HEK293T (cell line): Measurements from ENCODE around the gene CDHR1.
"Not testable (repeated sequence)": the region's sequence is repeated elsewhere in the genome, so short reads cannot be mapped to it uniquely, and the experiment has no call there.

Experiments
- CTCF ChIA-PET: fragments of 350-600 bp; formaldehyde crosslinking; extraction: SDS; loops from one replicate; lab custom pipeline; 2021; ENCODE audit warnings: antibody characterized with exemption, inconsistent platforms; lab: Yijun Ruan, JAX
- POLR2A ChIA-PET: fragments of 350-600 bp; formaldehyde crosslinking; extraction: SDS; loops from one replicate; lab custom pipeline; 2020; ENCODE audit warnings: antibody characterized with exemption, inconsistent platforms; lab: Yijun Ruan, JAX
- DNase-seq: peaks from one replicate; pipeline ENCODE4 v3.0.0; 2012; ENCODE audit warnings: mixed read lengths; ENCODE audit errors: extremely low spot score
- ARNT ChIP-seq: fragments of 450-650 bp; IDR thresholded peaks from 2 replicates; pipeline ENCODE4 v1.6.1; 2017; ENCODE audit warnings: mild to moderate bottlenecking
- BHLHE40 ChIP-seq: fragments of 450-650 bp; IDR thresholded peaks from 2 replicates; pipeline ENCODE4 v1.6.1; 2016; ENCODE audit warnings: mild to moderate bottlenecking, moderate library complexity, borderline replicate concordance
- CTBP1 ChIP-seq: fragments of 450-650 bp; IDR thresholded peaks from 2 replicates; pipeline ENCODE4 v1.6.1; 2016; ENCODE audit warnings: borderline replicate concordance
- ELF4 ChIP-seq: fragments of 450-650 bp; IDR thresholded peaks from 2 replicates; pipeline ENCODE4 v1.6.1; 2017; ENCODE audit warnings: antibody characterized with exemption
- FOXK2 ChIP-seq: fragments of 450-650 bp; IDR thresholded peaks from 2 replicates; pipeline ENCODE4 v1.6.1; 2016; ENCODE audit warnings: mild to moderate bottlenecking
- FOXM1 ChIP-seq: fragments of 450-650 bp; IDR thresholded peaks from 2 replicates; pipeline ENCODE4 v1.6.1; 2017; ENCODE audit warnings: mild to moderate bottlenecking, borderline replicate concordance
- HDGF ChIP-seq: fragments of 450-650 bp; IDR thresholded peaks from 2 replicates; pipeline ENCODE4 v1.6.1; 2017; ENCODE audit warnings: antibody characterized with exemption, borderline replicate concordance
- L3MBTL2 ChIP-seq: fragments of 450-650 bp; conservative IDR thresholded peaks from 2 replicates; pipeline ENCODE4 v1.6.1; 2016; ENCODE audit warnings: mild to moderate bottlenecking
- LEF1 ChIP-seq: fragments of 450-650 bp; IDR thresholded peaks from 2 replicates; pipeline ENCODE4 v1.6.1; 2017; ENCODE audit warnings: mild to moderate bottlenecking, borderline replicate concordance
- NFRKB ChIP-seq: fragments of 450-650 bp; IDR thresholded peaks from 2 replicates; pipeline ENCODE4 v1.6.1; 2016; ENCODE audit warnings: mild to moderate bottlenecking, moderate library complexity
- PKNOX1 ChIP-seq: fragments of 450-650 bp; IDR thresholded peaks from 2 replicates; pipeline ENCODE4 v1.6.1; 2016
- SP1 ChIP-seq: fragments of 450-650 bp; IDR thresholded peaks from 2 replicates; pipeline ENCODE4 v1.6.1; 2017
- TARDBP ChIP-seq: fragments of 450-650 bp; IDR thresholded peaks from 2 replicates; pipeline ENCODE4 v1.6.1; 2016
- ZNF384 ChIP-seq: fragments of 450-650 bp; IDR thresholded peaks from 2 replicates; pipeline ENCODE4 v1.6.1; 2016

The CDHR1 gene

GRCh38 chr10:84177541-84178141 lies 16.7 kb upstream of the CDHR1 start:
- CTCF ChIA-PET, result interaction anchor here (0.5 kb wide), 1 partner anchor 22 kb away, joined by 3 read pairs; no protein-coding TSS in a partner anchor
- POLR2A ChIA-PET, result no interaction called here
- TF ChIP-seq L3MBTL2 (no peak), HDGF (no peak), PKNOX1 (no peak), NFRKB (no peak), LEF1 (no peak), FOXM1 (no peak), ARNT (no peak)
- DNase-seq, result no peak

- no peak for TF ChIP-seq ARNT
- TF ChIP-seq TARDBP, result peak; percentile 35; the same call in 1 of the 2 replicates
- POLR2A ChIA-PET, result no interaction called here
- CTCF ChIA-PET, result interaction anchor here (0.5 kb wide), 1 partner anchor 22 kb away, joined by 3 read pairs; no protein-coding TSS in a partner anchor
- no peak for DNase-seq
Measured at GRCh38 chr10:84178160-84178609, 16.2 kb upstream of the CDHR1 start.

- POLR2A ChIA-PET, result no interaction called here
- TF ChIP-seq CTBP1, result no peak
- no peak for TF ChIP-seq HDGF
- TF ChIP-seq ARNT, result no peak
- TF ChIP-seq ELF4, result no peak
- TF ChIP-seq FOXM1, result no peak
- TF ChIP-seq BHLHE40, result no peak
- no peak for TF ChIP-seq L3MBTL2
- no peak for TF ChIP-seq PKNOX1
- TF ChIP-seq LEF1, result no peak
- no peak for TF ChIP-seq ZNF384
- no peak for TF ChIP-seq NFRKB
- DNase-seq, result no peak
- CTCF ChIA-PET, result no interaction called here
Measured at GRCh38 chr10:84179059-84179710, 15.2 kb upstream of the CDHR1 start.

GRCh38 chr10:84180386-84180785 lies 14.0 kb upstream of the CDHR1 start:
- DNase-seq, CTCF ChIA-PET, POLR2A ChIA-PET: not testable (repeated sequence)

- POLR2A ChIA-PET, result no interaction called here
- DNase-seq, result no peak
- TF ChIP-seq ARNT (no peak), ZNF384 (no peak), FOXM1 (no peak), HDGF (no peak), BHLHE40 (no peak), CTBP1 (no peak)
- CTCF ChIA-PET, result no interaction called here
Measured at GRCh38 chr10:84181631-84182030, 12.7 kb upstream of the CDHR1 start.

GRCh38 chr10:84184517-84184916 lies 9.8 kb upstream of the CDHR1 start:
- no peak for DNase-seq
- CTCF ChIA-PET, result no interaction called here
- TF ChIP-seq FOXK2, result no peak
- TF ChIP-seq SP1, result no peak
- POLR2A ChIA-PET, result no interaction called here

GRCh38 chr10:84185526-84186175 lies 8.7 kb upstream of the CDHR1 start:
- CTCF ChIA-PET, result no interaction called here
- no peak for DNase-seq
- POLR2A ChIA-PET, result no interaction called here
- TF ChIP-seq PKNOX1, result no peak
- no peak for TF ChIP-seq FOXM1
- TF ChIP-seq ZNF384, result no peak

GRCh38 chr10:84188815-84189214 lies 5.5 kb upstream of the CDHR1 start:
- POLR2A ChIA-PET, result no interaction called here
- TF ChIP-seq FOXK2 (no peak), L3MBTL2 (no peak)
- CTCF ChIA-PET, result interaction anchor here (0.6 kb wide), 1 partner anchor 1079 kb away, joined by 3 read pairs; no protein-coding TSS in a partner anchor
- no peak for DNase-seq
